Gastrocnemius medialis (tissue), 4 donors: ENCODE measurements around the gene ZC3H4. TPM values are rescaled to one million over a fixed set of nuclear protein-coding genes. Genes with fewer than 3 reads are reported as not detected.

Experiments
- ATAC-seq, 2 donors: fragments of 150-250 bp; one replicate each; pipeline ENCODE4 v1.9.1; 2016
- DNase-seq, 2 donors: peaks; one replicate each; pipeline ENCODE4 v3.0.0-alpha.2; 2019
- H3K27ac ChIP-seq, 4 donors: fragments of 200-600 bp; sonication (generic); 1 replicate in 1 of 4; 2 replicates in 3 of 4; pipeline ENCODE4 v1.5.1; 2016 to 2018; ENCODE audit warnings: mild to moderate bottlenecking in 2 of 4, moderate library complexity in 1 of 4
- H3K27me3 ChIP-seq, 3 donors: fragments of 200-600 bp; sonication (generic) in 2 of 3; 1 replicate in 1 of 3; 2 replicates in 2 of 3; pipeline versions ENCODE4 v1.5.1 to v1.6.0; 2016 to 2019; ENCODE audit warnings: mild to moderate bottlenecking in 1 of 3, moderate library complexity in 1 of 3
- H3K36me3 ChIP-seq, 2 donors: fragments of 200-600 bp; sonication (generic) in 1 of 2; one replicate each; pipeline ENCODE4 v1.5.1; 2017 to 2018
- H3K4me1 ChIP-seq, 2 donors: fragments of 200-600 bp; sonication (generic) in 1 of 2; one replicate each; pipeline ENCODE4 v1.5.1; 2016 to 2017; ENCODE audit warnings: mild to moderate bottlenecking in 2 of 2
- H3K4me3 ChIP-seq, 4 donors: fragments of 200-600 bp; sonication (generic) in 3 of 4; 1 replicate in 1 of 4; 2 replicates in 3 of 4; pipeline ENCODE4 v1.5.1; 2016 to 2019; ENCODE audit warnings: mild to moderate bottlenecking in 2 of 4
- H3K9me3 ChIP-seq, 3 donors: fragments of 200-600 bp; sonication (generic) in 2 of 3; 1 replicate in 1 of 3; 2 replicates in 2 of 3; pipeline ENCODE4 v1.5.1; 2016 to 2019
- CTCF ChIP-seq, 5 experiments: fragments of 450-650 bp in 3 of 5; fragments of 200-600 bp in 2 of 5; sonication (generic) in 2 of 5; IDR thresholded peaks in 4 of 5; conservative IDR thresholded peaks in 1 of 5; 1 replicate in 4 of 5; 2 replicates in 1 of 5; pipeline ENCODE4 v1.5.1; 2016 to 2019; ENCODE audit warnings: antibody characterized with exemption in 5 of 5, mild to moderate bottlenecking in 3 of 5, moderate library complexity in 3 of 5
- POLR2A ChIP-seq, 2 donors: fragments of 450-650 bp; IDR thresholded peaks; one replicate each; pipeline ENCODE4 v1.6.1; 2017; ENCODE audit warnings: antibody characterized with exemption in 2 of 2, mild to moderate bottlenecking in 2 of 2, moderate library complexity in 2 of 2
- in situ Hi-C, 4 donors: fragments of 200-750 bp; cut with MboI; loops; one replicate each; pipeline versions ENCODE4 v1.15.0 to v1.8.0; 2017; ENCODE audit warnings: low sequenced_read_pairs in 4 of 4
- intact Hi-C: fragments of 100-400 bp; cut with DNase I; formaldehyde crosslinking; loops from one replicate; pipeline ENCODE4 v1.15.1; 2023; ENCODE audit warnings: low total_unique reads
- total RNA-seq, 4 donors: library from RNA; depleted of rRNA; stranded (reverse); fragments of >200 nt; gene quantifications; one replicate each; pipeline versions ENCODE4 v1.1.0 to v1.2.3, GENCODE V29; 2016

ZC3H4 gene
- total RNA-seq, 4 donors from 2014 or later, result 16.2 to 31.7 (median 22.8) TPM

DNA sequence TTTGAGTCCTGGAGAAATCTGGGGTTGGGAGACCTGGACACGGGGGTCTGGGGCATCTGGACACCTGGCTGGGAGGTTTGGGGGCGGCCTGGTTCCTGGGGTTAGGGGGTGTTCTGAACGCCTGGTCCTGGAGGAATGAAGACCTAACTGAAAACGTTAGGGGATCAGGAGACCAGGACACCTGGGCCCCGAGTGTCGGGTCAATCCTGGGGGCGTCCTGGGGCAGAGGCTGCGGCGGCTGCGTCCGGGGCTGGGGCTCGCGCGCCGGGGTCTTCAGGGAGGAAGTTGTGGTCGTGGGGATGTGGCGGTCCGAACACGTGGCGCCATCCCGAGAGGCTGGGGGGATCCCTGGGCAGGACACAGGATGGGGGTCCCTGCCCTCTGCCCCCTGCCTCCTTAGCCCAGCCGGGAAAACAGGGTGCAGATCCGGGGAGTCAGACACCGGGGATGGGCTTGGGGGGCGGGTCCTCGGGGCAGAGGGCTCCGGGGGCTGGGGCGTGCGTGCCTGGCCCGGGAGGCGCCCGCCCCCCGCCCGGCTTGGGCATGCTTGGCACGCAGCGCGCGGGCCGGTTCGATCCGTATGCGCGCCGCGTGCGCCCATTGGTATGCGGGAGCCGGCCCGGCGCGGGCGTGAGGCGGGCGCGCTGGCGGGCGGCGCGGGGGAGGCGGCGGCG, 93.3 kb downstream of the ZC3H4 start:
- Histone ChIP-seq H3K27ac (no peak overlapping the region), H3K27me3 (peaks cover 48 to 57% (median 55%) of the 10 kb centered on the region in 3 donors), H3K4me3 (peak overlapping the region in 2 of 4 donors; percentile 7 to 33), H3K36me3 (no peaks in the 10 kb centered on the region), H3K4me1 (peaks cover 9 to 18% of the 10 kb centered on the region in 2 donors), H3K9me3 (no peaks in the 10 kb centered on the region)
- DNase-seq (no peak), ATAC-seq (no peak)
- in situ Hi-C loops, result no loop called here
- intact Hi-C loops, result loop anchor here (2.0 kb wide), 1 partner anchor 15 kb away; no protein-coding TSS in a partner anchor
- no peak for TF ChIP-seq POLR2A (IDR thresholded peaks at IDR 0.05)

DNA sequence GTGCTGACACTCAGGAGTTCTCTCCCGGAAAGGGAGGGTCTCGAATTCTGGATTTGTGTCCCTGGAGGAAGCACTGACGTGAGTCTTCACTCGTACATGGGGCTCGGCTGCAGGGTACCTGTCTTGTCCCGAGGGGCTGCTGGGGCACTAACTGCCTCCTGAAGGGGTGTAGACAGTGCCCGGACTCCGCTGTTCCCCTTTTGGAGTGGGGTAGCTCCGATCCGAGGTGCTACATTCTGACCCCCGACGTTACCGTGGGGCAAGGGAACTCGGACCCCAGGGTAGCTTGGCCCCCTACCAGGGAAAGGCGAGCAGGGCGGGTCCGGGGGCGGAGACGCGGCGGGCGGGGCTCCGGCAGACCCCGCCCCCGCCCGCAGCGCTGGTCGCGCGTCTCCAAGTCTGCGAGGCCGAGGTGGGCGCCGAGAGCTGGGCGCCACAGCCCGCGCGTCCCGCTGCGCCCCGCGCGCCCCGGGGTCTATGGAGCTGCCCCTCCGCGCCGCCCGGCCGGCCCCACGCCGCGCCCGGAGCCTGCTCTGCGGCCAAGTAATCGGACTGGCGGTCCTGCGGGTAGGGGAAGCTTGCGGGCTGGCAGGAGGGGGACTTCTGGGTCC, 94.0 kb downstream of the ZC3H4 start, which contains the start of gene NPAS1:
Gene NPAS1 (plus strand): TSS at position 407 of the 611 bp plus-strand sequence. CDS start 1,211 bp downstream, outside the sequence.
- peaks cover 45 to 51% (median 51%) of the 10 kb centered on the region in 3 donors for H3K27me3 ChIP-seq
- in situ Hi-C loops, result no loop called here
- peak within 1 kb of the TSS in 2 of 4 donors; percentile 7 to 33 for H3K4me3 ChIP-seq
- intact Hi-C loops, result loop anchor here (2.0 kb wide), 1 partner anchor 15 kb away; no protein-coding TSS in a partner anchor
- no peaks in the 10 kb centered on the region for H3K36me3 ChIP-seq
- DNase-seq (no peak), ATAC-seq (no peak)
- H3K9me3 ChIP-seq, result no peaks in the 10 kb centered on the region
- TF ChIP-seq POLR2A (IDR thresholded peaks at IDR 0.05) (no peak), CTCF (IDR thresholded peaks at IDR 0.05 in 4 of 5, conservative IDR thresholded peaks at IDR 0.05 in 1 of 5) (no peak)
- peaks cover 9 to 18% of the 10 kb centered on the region in 2 donors for H3K4me1 ChIP-seq
- no peak within 1 kb of the TSS for H3K27ac ChIP-seq

DNA sequence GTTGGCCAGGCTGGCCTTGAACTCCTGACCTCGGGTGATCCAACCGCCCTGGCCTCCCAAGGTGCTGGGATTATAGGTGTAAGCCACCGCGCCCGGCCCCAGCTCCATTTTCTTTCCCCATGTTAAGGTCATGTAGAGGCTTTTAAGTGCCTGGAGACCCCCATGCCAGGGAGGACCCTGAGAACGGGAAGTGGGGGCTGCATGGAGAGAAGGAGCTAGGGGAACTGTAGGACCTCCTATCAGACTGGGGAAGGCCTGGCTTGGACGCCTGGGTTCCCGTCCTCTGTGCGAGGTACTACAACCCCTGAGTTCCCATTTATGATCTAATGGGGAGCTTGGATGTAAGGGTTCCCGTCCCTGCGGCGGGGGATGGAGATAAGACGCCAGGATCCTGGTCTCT, 94.7 kb downstream of the ZC3H4 start:
- Histone ChIP-seq H3K4me3 (no peak overlapping the region), H3K4me1 (peaks cover 9 to 18% of the 10 kb centered on the region in 2 donors), H3K36me3 (no peaks in the 10 kb centered on the region), H3K27ac (no peak overlapping the region), H3K9me3 (no peaks in the 10 kb centered on the region), H3K27me3 (peaks cover 39 to 45% (median 45%) of the 10 kb centered on the region in 3 donors)
- in situ Hi-C loops, result no loop called here
- TF ChIP-seq POLR2A (IDR thresholded peaks at IDR 0.05), result no peak
- TF ChIP-seq CTCF (IDR thresholded peaks at IDR 0.05 in 4 of 5, conservative IDR thresholded peaks at IDR 0.05 in 1 of 5), result no peak
- intact Hi-C loops, result no loop called here
- ATAC-seq (no peak), DNase-seq (no peak)

Other genes starting within 250 kb of the ZC3H4 start
- gene NPAS1, start 93.9 kb downstream of the ZC3H4 start, total RNA-seq, result 1 to 10 TPM in 1 of 4 donors, under 1 TPM in 1, not detected in 2; 0.61 to 1.1 TPM
- gene TMEM160, start 65.2 kb downstream of the ZC3H4 start, total RNA-seq, result 10 to 100 TPM; 46.3 to 94.7 (median 71.5) TPM
- gene SAE1, start 17.1 kb upstream of the ZC3H4 start, total RNA-seq, result 10 to 100 TPM; 29.7 to 74.6 (median 46.4) TPM
- gene BBC3, start 117.4 kb upstream of the ZC3H4 start, total RNA-seq, result 1 to 10 TPM; 3.4 to 7.6 (median 4.2) TPM
- gene CCDC9, start 142.7 kb upstream of the ZC3H4 start, total RNA-seq, result 10 to 100 TPM; 13.1 to 22.7 (median 18.5) TPM
- gene INAFM1, start 161.1 kb upstream of the ZC3H4 start, total RNA-seq, result 1 to 10 TPM; 3.9 to 8.5 (median 7.2) TPM
- gene C5AR1, start 196.1 kb upstream of the ZC3H4 start, total RNA-seq, result 1 to 10 TPM in 3 of 4 donors, under 1 TPM in 1; 0.27 to 3.7 (median 2.1) TPM
- gene C5AR2, start 218.4 kb upstream of the ZC3H4 start, total RNA-seq, result under 1 TPM; 0.15 to 0.97 (median 0.32) TPM
- 10 to 100 TPM; 14.3 to 19.3 (median 14.7) TPM for gene DHX34, start 235.5 kb upstream of the ZC3H4 start, total RNA-seq